Measurements from ENCODE around the gene TM9SF1. TPM values are rescaled to one million over a fixed set of nuclear protein-coding genes. Genes with fewer than 3 reads are reported as not detected.

TM9SF1 gene
- total and polyA plus RNA-seq, 2 of the 13 experiments (the other 11 are each of a cell fraction or from before 2014, with no cell fraction given): 83.2 to 110 TPM

GRCh38 chr14:24206260-24207103 is 11.2 kb upstream of the TM9SF1 start (continued):
- TF ChIP-seq SOX6 (IDR thresholded peaks at IDR 0.05) (no peak), SOX6 (CRISPR knock-in tag; IDR thresholded peaks at IDR 0.05) (peak; percentile 18; the same call in 1 of the 2 replicates), MED8 (CRISPR knock-in tag; IDR thresholded peaks at IDR 0.05; ENCODE audit: insufficient replicate concordance) (peak; percentile 43), SAFB2 (CRISPR knock-in tag; IDR thresholded peaks at IDR 0.05; ENCODE audit: borderline replicate concordance, low read depth) (0 out of 2 replicates have a peak, but pooled peaks have one; percentile 3), ZMYM4 (CRISPR knock-in tag; IDR thresholded peaks at IDR 0.05) (no peak), RAD51 (IDR thresholded peaks at IDR 0.05; ENCODE audit: borderline replicate concordance) (0 out of 2 replicates have a peak, but pooled peaks have one; percentile 16), HIVEP1 (CRISPR knock-in tag; IDR thresholded peaks at IDR 0.05) (peak; percentile 41; the same call in 1 of the 2 replicates), ZNF776 (CRISPR knock-in tag; IDR thresholded peaks at IDR 0.05) (0 out of 2 replicates have a peak, but pooled peaks have one; percentile 20), E2F1 (CRISPR knock-in tag; IDR thresholded peaks at IDR 0.05) (no peak), MED1 (CRISPR knock-in tag; IDR thresholded peaks at IDR 0.05) (no peak), HOXA9 (CRISPR knock-in tag; IDR thresholded peaks at IDR 0.05; ENCODE audit: borderline replicate concordance) (peak; percentile 68; the same call in 1 of the 2 replicates), ZNF792 (CRISPR knock-in tag; IDR thresholded peaks at IDR 0.05) (no peak), AGO2 (optimal IDR thresholded peaks at IDR 0.05; ENCODE audit: low read depth, low read length) (peak; percentile 58)
- TF ChIP-seq, protein P1, sequence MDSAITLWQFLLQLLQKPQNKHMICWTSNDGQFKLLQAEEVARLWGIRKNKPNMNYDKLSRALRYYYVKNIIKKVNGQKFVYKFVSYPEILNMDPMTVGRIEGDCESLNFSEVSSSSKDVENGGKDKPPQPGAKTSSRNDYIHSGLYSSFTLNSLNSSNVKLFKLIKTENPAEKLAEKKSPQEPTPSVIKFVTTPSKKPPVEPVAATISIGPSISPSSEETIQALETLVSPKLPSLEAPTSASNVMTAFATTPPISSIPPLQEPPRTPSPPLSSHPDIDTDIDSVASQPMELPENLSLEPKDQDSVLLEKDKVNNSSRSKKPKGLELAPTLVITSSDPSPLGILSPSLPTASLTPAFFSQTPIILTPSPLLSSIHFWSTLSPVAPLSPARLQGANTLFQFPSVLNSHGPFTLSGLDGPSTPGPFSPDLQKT (CRISPR knock-in tag; IDR thresholded peaks at IDR 0.05; ENCODE audit: borderline replicate concordance): no peak
- TF ChIP-seq, protein P2, sequence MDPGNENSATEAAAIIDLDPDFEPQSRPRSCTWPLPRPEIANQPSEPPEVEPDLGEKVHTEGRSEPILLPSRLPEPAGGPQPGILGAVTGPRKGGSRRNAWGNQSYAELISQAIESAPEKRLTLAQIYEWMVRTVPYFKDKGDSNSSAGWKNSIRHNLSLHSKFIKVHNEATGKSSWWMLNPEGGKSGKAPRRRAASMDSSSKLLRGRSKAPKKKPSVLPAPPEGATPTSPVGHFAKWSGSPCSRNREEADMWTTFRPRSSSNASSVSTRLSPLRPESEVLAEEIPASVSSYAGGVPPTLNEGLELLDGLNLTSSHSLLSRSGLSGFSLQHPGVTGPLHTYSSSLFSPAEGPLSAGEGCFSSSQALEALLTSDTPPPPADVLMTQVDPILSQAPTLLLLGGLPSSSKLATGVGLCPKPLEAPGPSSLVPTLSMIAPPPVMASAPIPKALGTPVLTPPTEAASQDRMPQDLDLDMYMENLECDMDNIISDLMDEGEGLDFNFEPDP (CRISPR knock-in tag; conservative IDR thresholded peaks at IDR 0.05): 0 out of 2 replicates have a peak, but pooled peaks have one; percentile 56
- TF ChIP-seq, protein P3, sequence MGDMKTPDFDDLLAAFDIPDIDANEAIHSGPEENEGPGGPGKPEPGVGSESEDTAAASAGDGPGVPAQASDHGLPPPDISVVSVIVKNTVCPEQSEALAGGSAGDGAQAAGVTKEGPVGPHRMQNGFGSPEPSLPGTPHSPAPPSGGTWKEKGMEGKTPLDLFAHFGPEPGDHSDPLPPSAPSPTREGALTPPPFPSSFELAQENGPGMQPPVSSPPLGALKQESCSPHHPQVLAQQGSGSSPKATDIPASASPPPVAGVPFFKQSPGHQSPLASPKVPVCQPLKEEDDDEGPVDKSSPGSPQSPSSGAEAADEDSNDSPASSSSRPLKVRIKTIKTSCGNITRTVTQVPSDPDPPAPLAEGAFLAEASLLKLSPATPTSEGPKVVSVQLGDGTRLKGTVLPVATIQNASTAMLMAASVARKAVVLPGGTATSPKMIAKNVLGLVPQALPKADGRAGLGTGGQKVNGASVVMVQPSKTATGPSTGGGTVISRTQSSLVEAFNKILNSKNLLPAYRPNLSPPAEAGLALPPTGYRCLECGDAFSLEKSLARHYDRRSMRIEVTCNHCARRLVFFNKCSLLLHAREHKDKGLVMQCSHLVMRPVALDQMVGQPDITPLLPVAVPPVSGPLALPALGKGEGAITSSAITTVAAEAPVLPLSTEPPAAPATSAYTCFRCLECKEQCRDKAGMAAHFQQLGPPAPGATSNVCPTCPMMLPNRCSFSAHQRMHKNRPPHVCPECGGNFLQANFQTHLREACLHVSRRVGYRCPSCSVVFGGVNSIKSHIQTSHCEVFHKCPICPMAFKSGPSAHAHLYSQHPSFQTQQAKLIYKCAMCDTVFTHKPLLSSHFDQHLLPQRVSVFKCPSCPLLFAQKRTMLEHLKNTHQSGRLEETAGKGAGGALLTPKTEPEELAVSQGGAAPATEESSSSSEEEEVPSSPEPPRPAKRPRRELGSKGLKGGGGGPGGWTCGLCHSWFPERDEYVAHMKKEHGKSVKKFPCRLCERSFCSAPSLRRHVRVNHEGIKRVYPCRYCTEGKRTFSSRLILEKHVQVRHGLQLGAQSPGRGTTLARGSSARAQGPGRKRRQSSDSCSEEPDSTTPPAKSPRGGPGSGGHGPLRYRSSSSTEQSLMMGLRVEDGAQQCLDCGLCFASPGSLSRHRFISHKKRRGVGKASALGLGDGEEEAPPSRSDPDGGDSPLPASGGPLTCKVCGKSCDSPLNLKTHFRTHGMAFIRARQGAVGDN (CRISPR knock-in tag; IDR thresholded peaks at IDR 0.05): peak; percentile 27; the same call in 1 of the 2 replicates
- TF ChIP-seq, protein P4, sequence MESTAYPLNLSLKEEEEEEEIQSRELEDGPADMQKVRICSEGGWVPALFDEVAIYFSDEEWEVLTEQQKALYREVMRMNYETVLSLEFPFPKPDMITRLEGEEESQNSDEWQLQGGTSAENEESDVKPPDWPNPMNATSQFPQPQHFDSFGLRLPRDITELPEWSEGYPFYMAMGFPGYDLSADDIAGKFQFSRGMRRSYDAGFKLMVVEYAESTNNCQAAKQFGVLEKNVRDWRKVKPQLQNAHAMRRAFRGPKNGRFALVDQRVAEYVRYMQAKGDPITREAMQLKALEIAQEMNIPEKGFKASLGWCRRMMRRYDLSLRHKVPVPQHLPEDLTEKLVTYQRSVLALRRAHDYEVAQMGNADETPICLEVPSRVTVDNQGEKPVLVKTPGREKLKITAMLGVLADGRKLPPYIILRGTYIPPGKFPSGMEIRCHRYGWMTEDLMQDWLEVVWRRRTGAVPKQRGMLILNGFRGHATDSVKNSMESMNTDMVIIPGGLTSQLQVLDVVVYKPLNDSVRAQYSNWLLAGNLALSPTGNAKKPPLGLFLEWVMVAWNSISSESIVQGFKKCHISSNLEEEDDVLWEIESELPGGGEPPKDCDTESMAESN (CRISPR knock-in tag; conservative IDR thresholded peaks at IDR 0.05): no peak
- TF ChIP-seq, protein P5, sequence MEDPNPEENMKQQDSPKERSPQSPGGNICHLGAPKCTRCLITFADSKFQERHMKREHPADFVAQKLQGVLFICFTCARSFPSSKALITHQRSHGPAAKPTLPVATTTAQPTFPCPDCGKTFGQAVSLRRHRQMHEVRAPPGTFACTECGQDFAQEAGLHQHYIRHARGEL (CRISPR knock-in tag; IDR thresholded peaks at IDR 0.05): peak; percentile 64; the same call in 1 of the 2 replicates
